ENCODE data around the gene ACOXL. TPM values are rescaled to one million over a fixed set of nuclear protein-coding genes. Genes with fewer than 3 reads are reported as not detected.

The ACOXL gene
- total and polyA plus RNA-seq, 3 experiments from 2014 or later, result 0.27 TPM; not detected in 2

- Mint-ChIP-seq H3K4me1 (no peaks in the 10 kb centered on the region), H3K9me3 (no peaks in the 10 kb centered on the region), H3K27ac (no peak overlapping the region), H3K27me3 (peaks cover 0 to 2% of the 10 kb centered on the region in 2 donors), H3K36me3 (no peaks in the 10 kb centered on the region), H3K4me3 (no peak overlapping the region)
- no peak for DNase-seq
- Histone ChIP-seq H3K27ac (ENCODE audit: low read depth, low read length) (no peak overlapping the region), H3K36me3 (ENCODE audit: insufficient read depth, low read length) (no peaks in the 10 kb centered on the region), H3K4me3 (ENCODE audit: low read length) (no peak overlapping the region), H3K9me3 (ENCODE audit: low read length) (no peaks in the 10 kb centered on the region), H3K4me1 (ENCODE audit: insufficient read depth, low read length) (no peaks in the 10 kb centered on the region), H3K27me3 (ENCODE audit: insufficient read depth, low read length, poor library complexity, severe bottlenecking) (no peaks in the 10 kb centered on the region)
- CTCF ChIA-PET, result no interaction called here
- POLR2A ChIA-PET, result no interaction called here
Observed at GRCh38 chr2:110943070-110943634, 210.8 kb downstream of the ACOXL start.

- Histone ChIP-seq H3K4me1 (ENCODE audit: insufficient read depth, low read length) (no peaks in the 10 kb centered on the region), H3K4me3 (ENCODE audit: low read length) (no peak overlapping the region), H3K27me3 (ENCODE audit: insufficient read depth, low read length, poor library complexity, severe bottlenecking) (no peaks in the 10 kb centered on the region), H3K27ac (ENCODE audit: low read depth, low read length) (no peak overlapping the region), H3K36me3 (ENCODE audit: insufficient read depth, low read length) (no peaks in the 10 kb centered on the region), H3K9me3 (ENCODE audit: low read length) (no peaks in the 10 kb centered on the region)
- Mint-ChIP-seq H3K36me3 (no peaks in the 10 kb centered on the region), H3K4me1 (no peaks in the 10 kb centered on the region), H3K27me3 (peaks cover 0 to 2% of the 10 kb centered on the region in 2 donors), H3K27ac (no peak overlapping the region), H3K4me3 (no peak overlapping the region), H3K9me3 (no peaks in the 10 kb centered on the region)
- DNase-seq, result no peak
- ChIA-PET POLR2A (no interaction called here), CTCF (no interaction called here)
Observed at GRCh38 chr2:110946902-110947301, 214.5 kb downstream of the ACOXL start.

- Mint-ChIP-seq H3K36me3 (no peaks in the 10 kb centered on the region), H3K27me3 (peaks cover 0 to 2% of the 10 kb centered on the region in 2 donors), H3K4me1 (no peaks in the 10 kb centered on the region), H3K9me3 (no peaks in the 10 kb centered on the region), H3K4me3 (no peak overlapping the region), H3K27ac (no peak overlapping the region)
- Histone ChIP-seq H3K4me3 (ENCODE audit: low read length) (no peak overlapping the region), H3K27ac (ENCODE audit: low read depth, low read length) (no peak overlapping the region), H3K36me3 (ENCODE audit: insufficient read depth, low read length) (no peaks in the 10 kb centered on the region), H3K27me3 (ENCODE audit: insufficient read depth, low read length, poor library complexity, severe bottlenecking) (no peaks in the 10 kb centered on the region), H3K4me1 (ENCODE audit: insufficient read depth, low read length) (no peaks in the 10 kb centered on the region), H3K9me3 (ENCODE audit: low read length) (no peaks in the 10 kb centered on the region)
- ChIA-PET POLR2A (no interaction called here), CTCF (no interaction called here)
- DNase-seq, result no peak
Observed at GRCh38 chr2:110948027-110948674, 215.8 kb downstream of the ACOXL start.

- Mint-ChIP-seq H3K36me3 (no peaks in the 10 kb centered on the region), H3K9me3 (no peaks in the 10 kb centered on the region), H3K4me1 (no peaks in the 10 kb centered on the region), H3K27ac (peak overlapping the region in 1 of 8 donors; percentile 17), H3K27me3 (peaks cover 4 to 9% of the 10 kb centered on the region in 2 donors), H3K4me3 (no peak overlapping the region)
- Histone ChIP-seq H3K36me3 (ENCODE audit: insufficient read depth, low read length) (no peaks in the 10 kb centered on the region), H3K4me3 (ENCODE audit: low read length) (no peak overlapping the region), H3K9me3 (ENCODE audit: low read length) (no peaks in the 10 kb centered on the region), H3K4me1 (ENCODE audit: insufficient read depth, low read length) (no peaks in the 10 kb centered on the region), H3K27ac (ENCODE audit: low read depth, low read length) (no peak overlapping the region), H3K27me3 (ENCODE audit: insufficient read depth, low read length, poor library complexity, severe bottlenecking) (no peaks in the 10 kb centered on the region)
- DNase-seq, result no peak
- CTCF ChIA-PET, result no interaction called here
- POLR2A ChIA-PET, result no interaction called here
Observed at GRCh38 chr2:110950281-110950680, 217.9 kb downstream of the ACOXL start.

GRCh38 chr2:110955045-110955444 lies 222.7 kb downstream of the ACOXL start:
- Mint-ChIP-seq H3K4me1 (no peaks in the 10 kb centered on the region), H3K36me3 (peaks cover 0 to 5% (median 0%) of the 10 kb centered on the region in 3 donors), H3K9me3 (no peaks in the 10 kb centered on the region), H3K4me3 (no peak overlapping the region), H3K27me3 (peaks cover 9 to 27% of the 10 kb centered on the region in 2 donors), H3K27ac (no peak overlapping the region)
- Histone ChIP-seq H3K4me3 (ENCODE audit: low read length) (no peak overlapping the region), H3K27me3 (ENCODE audit: insufficient read depth, low read length, poor library complexity, severe bottlenecking) (no peaks in the 10 kb centered on the region), H3K36me3 (ENCODE audit: insufficient read depth, low read length) (no peaks in the 10 kb centered on the region), H3K27ac (ENCODE audit: low read depth, low read length) (no peak overlapping the region), H3K4me1 (ENCODE audit: insufficient read depth, low read length) (no peaks in the 10 kb centered on the region), H3K9me3 (ENCODE audit: low read length) (no peaks in the 10 kb centered on the region)
- DNase-seq, result no peak
- ChIA-PET CTCF (no interaction called here), POLR2A (no interaction called here)

- H3K36me3 Mint-ChIP-seq, result peaks cover 0 to 5% (median 0%) of the 10 kb centered on the region in 3 donors
- POLR2A ChIA-PET, result no interaction called here
Observed at GRCh38 chr2:110955556-110955955, 223.2 kb downstream of the ACOXL start.

GRCh38 chr2:110957293-110957692 lies 224.9 kb downstream of the ACOXL start:
- Mint-ChIP-seq H3K36me3 (peaks cover 0 to 8% (median 0%) of the 10 kb centered on the region in 3 donors), H3K4me3 (no peak overlapping the region), H3K27ac (no peak overlapping the region), H3K27me3 (peaks cover 9 to 27% of the 10 kb centered on the region in 2 donors), H3K9me3 (no peaks in the 10 kb centered on the region), H3K4me1 (no peaks in the 10 kb centered on the region)
- Histone ChIP-seq H3K9me3 (ENCODE audit: low read length) (no peaks in the 10 kb centered on the region), H3K4me3 (ENCODE audit: low read length) (no peak overlapping the region), H3K36me3 (ENCODE audit: insufficient read depth, low read length) (no peaks in the 10 kb centered on the region), H3K27ac (ENCODE audit: low read depth, low read length) (no peak overlapping the region), H3K4me1 (ENCODE audit: insufficient read depth, low read length) (no peaks in the 10 kb centered on the region), H3K27me3 (ENCODE audit: insufficient read depth, low read length, poor library complexity, severe bottlenecking) (no peaks in the 10 kb centered on the region)
- POLR2A ChIA-PET, result no interaction called here
- DNase-seq, result no peak
- CTCF ChIA-PET, result no interaction called here

More at GRCh38 chr2:110955556-110955955, 223.2 kb downstream of the ACOXL start:
- Histone ChIP-seq H3K36me3 (ENCODE audit: insufficient read depth, low read length) (no peaks in the 10 kb centered on the region), H3K9me3 (ENCODE audit: low read length) (no peaks in the 10 kb centered on the region), H3K4me3 (ENCODE audit: low read length) (no peak overlapping the region), H3K4me1 (ENCODE audit: insufficient read depth, low read length) (no peaks in the 10 kb centered on the region), H3K27me3 (ENCODE audit: insufficient read depth, low read length, poor library complexity, severe bottlenecking) (no peaks in the 10 kb centered on the region), H3K27ac (ENCODE audit: low read depth, low read length) (no peak overlapping the region)
- Mint-ChIP-seq H3K9me3 (no peaks in the 10 kb centered on the region), H3K4me3 (no peak overlapping the region), H3K27ac (no peak overlapping the region), H3K27me3 (peaks cover 9 to 27% of the 10 kb centered on the region in 2 donors), H3K4me1 (no peaks in the 10 kb centered on the region)
- CTCF ChIA-PET, result no interaction called here
- no peak for DNase-seq

GRCh38 chr2:110958346-110959119 lies 226.2 kb downstream of the ACOXL start:
- no peaks in the 10 kb centered on the region for H3K36me3 ChIP-seq (ENCODE audit: insufficient read depth, low read length)
- CTCF ChIA-PET, result no interaction called here
- no peaks in the 10 kb centered on the region for H3K27me3 ChIP-seq (ENCODE audit: insufficient read depth, low read length, poor library complexity, severe bottlenecking)
- Mint-ChIP-seq H3K4me1 (no peaks in the 10 kb centered on the region), H3K27me3 (peaks cover 9 to 26% of the 10 kb centered on the region in 2 donors), H3K9me3 (no peaks in the 10 kb centered on the region), H3K4me3 (no peak overlapping the region), H3K36me3 (peaks cover 0 to 9% (median 0%) of the 10 kb centered on the region in 3 donors), H3K27ac (no peak overlapping the region)
- H3K27ac ChIP-seq (ENCODE audit: low read depth, low read length), result no peak overlapping the region
- H3K4me3 ChIP-seq (ENCODE audit: low read length), result no peak overlapping the region
- no peak for DNase-seq
- H3K9me3 ChIP-seq (ENCODE audit: low read length), result no peaks in the 10 kb centered on the region
- POLR2A ChIA-PET, result no interaction called here
- H3K4me1 ChIP-seq (ENCODE audit: insufficient read depth, low read length), result no peaks in the 10 kb centered on the region

Measured in CD8-positive, alpha-beta memory T cell (primary cell).